GM12878 (cell line): ENCODE data around the gene CAPN7. TPM values are rescaled to one million over a fixed set of nuclear protein-coding genes. Genes with fewer than 3 reads are reported as not detected.

Experiments
- ATAC-seq: fragments of 200-7000 bp; cut with Tn5 transposase; 3 replicates; pipeline ENCODE4 v1.9.1; 2020; ENCODE audit warnings: mild to moderate bottlenecking, moderate library complexity
- BruUV-seq: library from RNA; stranded (reverse); fragments of 400-500 nt; replicated peaks from 2 replicates; lab custom pipeline; 2021; lab: Mats Ljungman, UMichigan
- CTCF ChIA-PET: fragments of 300-600 bp; sonication (Branson Sonifier 250); formaldehyde crosslinking; extraction: SDS; loops from one replicate; lab custom pipeline; 2021; ENCODE audit warnings: inconsistent platforms; lab: Yijun Ruan, JAX
- POLR2A ChIA-PET: fragments of 350-600 bp; formaldehyde crosslinking; extraction: SDS; loops from one replicate; lab custom pipeline; 2021; ENCODE audit warnings: inconsistent platforms; lab: Charles Lee
- RAD21 ChIA-PET: fragments of 300-600 bp; sonication (Branson Sonifier 250); formaldehyde crosslinking; loops from one replicate; lab custom pipeline; 2023; ENCODE audit warnings: antibody characterized with exemption; ENCODE audit not compliant: unreplicated experiment; lab: Charles Lee
- SMC1A ChIA-PET: fragments of 300-600 bp; sonication (Branson Sonifier 250); formaldehyde crosslinking; loops from one replicate; lab custom pipeline; 2023; ENCODE audit not compliant: unreplicated experiment, uncharacterized antibody; lab: Charles Lee
- DNase-seq: peaks from one replicate; pipeline ENCODE4 v3.0.0-alpha.2; 2011; ENCODE audit warnings: low read depth, low spot score
- FAIRE-seq: peaks from 3 replicates; lab custom pipeline; 2011; peaks lifted over from hg19 to GRCh38; lab: Jason Lieb, UNC
- H2AFZ ChIP-seq: 2 replicates; pipeline ENCODE4 v1.6.0; 2011; ENCODE audit warnings: low read depth, low read length, control low read depth; ENCODE audit not compliant: control insufficient read depth
- H3K27ac ChIP-seq: 2 replicates; pipeline ENCODE4 v1.5.1; 2011; ENCODE audit warnings: control low read depth; ENCODE audit not compliant: control insufficient read depth, insufficient read depth
- H3K27me3 ChIP-seq, 2 experiments: replicated peaks in 1 of 2; 2 replicates each; pipeline versions ENCODE4 v1.6.0 to v1.6.1; 2011; ENCODE audit warnings: low read length in 1 of 2; ENCODE audit not compliant: control insufficient read depth in 2 of 2, insufficient read depth in 2 of 2
- H3K36me3 ChIP-seq, 2 experiments: 2 replicates each; pipeline ENCODE4 v1.5.1; 2011; ENCODE audit warnings: low read length in 1 of 2; ENCODE audit not compliant: control insufficient read depth in 2 of 2, insufficient read depth in 2 of 2
- H3K4me1 ChIP-seq: 2 replicates; pipeline ENCODE4 v1.6.1; 2011; ENCODE audit warnings: mild to moderate bottlenecking, low read length, moderate library complexity, mixed read lengths; ENCODE audit not compliant: control insufficient read depth, insufficient read depth
- H3K4me2 ChIP-seq: 2 replicates; pipeline ENCODE4 v1.6.0; 2011; ENCODE audit warnings: control low read depth; ENCODE audit not compliant: control insufficient read depth, insufficient read depth
- H3K4me3 ChIP-seq: fragments of 200-600 bp; sonication (generic); 2 replicates; pipeline ENCODE4 v1.5.1; 2016
- H3K79me2 ChIP-seq: 2 replicates; pipeline ENCODE4 v1.6.0; 2011; ENCODE audit warnings: low read length; ENCODE audit not compliant: control insufficient read depth, insufficient read depth
- H3K9ac ChIP-seq: 2 replicates; pipeline ENCODE4 v1.8.0; 2011; ENCODE audit warnings: low read length, control low read depth, mixed read lengths; ENCODE audit not compliant: control insufficient read depth, insufficient read depth
- H3K9me3 ChIP-seq: replicated peaks from 3 replicates; pipeline ENCODE4 v1.5.1; 2011; ENCODE audit warnings: mild to moderate bottlenecking, low read length; ENCODE audit not compliant: control insufficient read depth, insufficient read depth
- H4K20me1 ChIP-seq: 2 replicates; pipeline ENCODE4 v1.6.0; 2011; ENCODE audit not compliant: control insufficient read depth, insufficient read depth
- CHD1 ChIP-seq: IDR thresholded peaks from 2 replicates; pipeline ENCODE4 v1.6.1; 2012; ENCODE audit warnings: low read depth, low read length, improper control_type of control experiment
- ESRRA ChIP-seq: IDR thresholded peaks from 2 replicates; pipeline ENCODE4 v1.6.1; 2012; ENCODE audit warnings: mild to moderate bottlenecking, low read length, improper control_type of control experiment
- GABPA ChIP-seq: IDR thresholded peaks from 2 replicates; pipeline ENCODE4 v1.6.1; 2014; ENCODE audit warnings: antibody characterized with exemption, low read depth, mild to moderate bottlenecking, inconsistent platforms
- HDGF ChIP-seq: fragments of 450-650 bp; IDR thresholded peaks from 2 replicates; pipeline ENCODE4 v1.6.1; 2016; ENCODE audit warnings: antibody characterized with exemption
- NR2C1 ChIP-seq: fragments of 450-650 bp; IDR thresholded peaks from 2 replicates; pipeline ENCODE4 v1.6.1; 2017; ENCODE audit warnings: antibody characterized with exemption, mild to moderate bottlenecking, moderate library complexity
- TAF1 ChIP-seq: IDR thresholded peaks from 2 replicates; pipeline ENCODE4 v1.6.1; 2011; ENCODE audit warnings: mild to moderate bottlenecking, low read depth, low read length, borderline replicate concordance
- TCF3 ChIP-seq: IDR thresholded peaks from 2 replicates; pipeline ENCODE4 v1.6.1; 2012; ENCODE audit warnings: low read depth, mild to moderate bottlenecking, low read length, borderline replicate concordance; ENCODE audit not compliant: insufficient read depth
- ZBED1 ChIP-seq: IDR thresholded peaks from 2 replicates; pipeline ENCODE4 v1.6.1; 2016; ENCODE audit warnings: borderline replicate concordance
- WGBS: methylation state at CpG from one replicate; pipeline ENCODE4 v1.1.6; 2016; ENCODE audit warnings: low lambda C conversion rate; ENCODE audit not compliant: insufficient replicate concordance, insufficient coverage; ENCODE audit errors: missing lambda C conversion rate; 5-methylcytosine and 5-hydroxymethylcytosine counted together
- in situ Hi-C: fragments of 300-500 bp; cut with MboI; formaldehyde crosslinking; loops from 9 replicates; pipeline ENCODE4 v1.14.3; 2018; ENCODE audit warnings: mixed read lengths
- intact Hi-C: fragments of 100-400 bp; cut with micrococcal nuclease; formaldehyde crosslinking; loops from one replicate; pipeline ENCODE4 v1.14.2; 2022; ENCODE audit not compliant: unreplicated experiment
- polyA plus RNA-seq, 11 experiments: library from polyadenylated mRNA; depleted of rRNA in 4 of 11; unstranded in 6 of 11; stranded (reverse) in 5 of 11; fragments of >200 nt; fragmentation: Nextera tagmentation in 4 of 11; fragmentation: Illumina TruSeq in 1 of 11; extraction: Ambion mirVana in 4 of 11; extraction: Trizol in 1 of 11; gene quantifications; 1 replicate in 1 of 11; 2 replicates in 10 of 11; pipeline versions ENCODE4 v1.2.1 to v1.2.3, GENCODE V29; 2011 to 2016; ENCODE audit warnings: inconsistent platforms in 2 of 11, missing spikeins in 2 of 11, low read depth in 1 of 11
- total RNA-seq, 4 experiments: library from RNA; depleted of rRNA in 3 of 4; stranded (reverse); fragments of >200 nt in 3 of 4; fragmentation: Illumina TruSeq in 1 of 4; extraction: Trizol in 1 of 4; gene quantifications; 2 replicates each; pipeline versions ENCODE4 v1.2.1 to v1.2.3, GENCODE V29; 2013 to 2021
- TF ChIP-seq, protein P1 (sequence below): fragments of 150-350 bp; IDR thresholded peaks from 2 replicates; pipeline ENCODE4 v1.6.1; 2016; ENCODE audit warnings: low read depth, low read length
- TF ChIP-seq, protein P2 (sequence below): IDR thresholded peaks from 2 replicates; pipeline ENCODE4 v1.6.1; 2011; ENCODE audit warnings: borderline replicate concordance, low read depth, mild to moderate bottlenecking, moderate library complexity, mixed read lengths, low read length; ENCODE audit not compliant: insufficient read depth; ENCODE audit errors: extremely low read length
- TF ChIP-seq, protein P3 (sequence below): fragments of 450-650 bp; formaldehyde crosslinking; IDR thresholded peaks from 2 replicates; pipeline ENCODE4 v1.4.0; 2020; ENCODE audit warnings: mild to moderate bottlenecking, moderate library complexity
- TF ChIP-seq, protein P4 (sequence below): IDR thresholded peaks from 2 replicates; pipeline ENCODE4 v1.6.1; 2011; ENCODE audit warnings: low read depth, mild to moderate bottlenecking, low read length, moderate library complexity, borderline replicate concordance; ENCODE audit errors: extremely low read depth
- TF ChIP-seq, protein P5 (sequence below): IDR thresholded peaks from 2 replicates; pipeline ENCODE4 v1.6.1; 2012; ENCODE audit warnings: low read depth, low read length, improper control_type of control experiment

CAPN7 gene
- total and polyA plus RNA-seq, 10 of the 15 experiments (the other 5 are each of a cell fraction or from before 2014, with no cell fraction given) = 5.3 to 27.0 (median 18.2) TPM

DNA sequence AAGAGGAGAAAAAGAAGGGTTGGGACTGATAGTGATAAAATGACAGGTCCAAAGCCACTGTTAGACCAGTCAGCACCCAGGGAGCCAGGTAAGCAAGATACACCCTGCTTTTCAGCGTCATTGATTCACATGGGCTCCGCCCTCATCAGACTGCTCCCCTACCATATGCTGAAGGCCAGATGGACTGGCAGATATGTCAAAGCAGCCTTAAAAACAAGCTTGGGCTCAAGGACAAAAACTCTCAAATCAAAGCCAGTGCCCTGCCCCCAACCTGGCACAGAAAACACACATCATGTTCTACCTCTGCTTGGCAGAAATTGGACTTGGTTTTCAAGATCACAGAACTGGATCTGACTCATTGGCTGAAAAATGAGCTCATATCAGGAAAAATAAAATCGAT is 93.0 kb downstream of the CAPN7 start:
- RAD21 ChIA-PET = interaction anchor here (0.5 kb wide), 1 partner anchor 25 kb away, joined by 3 read pairs; no protein-coding TSS in a partner anchor
- Histone ChIP-seq H3K4me1 (no peaks in the 10 kb centered on the region), H3K36me3 (peaks cover 8 to 35% of the 10 kb centered on the region in 2 experiments), H3K9ac (no peak overlapping the region), H3K27me3 (no peaks in the 10 kb centered on the region), H3K79me2 (no peaks in the 10 kb centered on the region), H3K4me3 (no peak overlapping the region), H3K4me2 (no peak overlapping the region), H3K27ac (no peak overlapping the region), H2AFZ (no peak overlapping the region), H4K20me1 (no peaks in the 10 kb centered on the region; the same call in 1 of the 2 replicates), H3K9me3 (no peaks in the 10 kb centered on the region)
- SMC1A ChIA-PET = interaction anchor here (0.7 to 1.5 kb wide), 5 partner anchors 11 to 30 kb away, joined by 3 to 6 read pairs (median 4); no protein-coding TSS in a partner anchor
- 42% methylated on average over 3 of the region's 3 CpGs for WGBS
- no TSS peak for BruUV-seq
- ATAC-seq = no peak
- no peak for FAIRE-seq
- in situ Hi-C loops = no loop called here
- POLR2A ChIA-PET = interaction anchor here (0.6 to 0.7 kb wide), 5 partner anchors 18 to 1928 kb away, joined by 3 to 8 read pairs (median 5); no protein-coding TSS in a partner anchor
- DNase-seq = no peak
- intact Hi-C loops = no loop called here
- CTCF ChIA-PET = interaction anchor here (0.7 to 2.1 kb wide), 4 partner anchors 9 to 59 kb away, joined by 3 to 6 read pairs (median 4); no protein-coding TSS in a partner anchor
- TF ChIP-seq, protein P1, sequence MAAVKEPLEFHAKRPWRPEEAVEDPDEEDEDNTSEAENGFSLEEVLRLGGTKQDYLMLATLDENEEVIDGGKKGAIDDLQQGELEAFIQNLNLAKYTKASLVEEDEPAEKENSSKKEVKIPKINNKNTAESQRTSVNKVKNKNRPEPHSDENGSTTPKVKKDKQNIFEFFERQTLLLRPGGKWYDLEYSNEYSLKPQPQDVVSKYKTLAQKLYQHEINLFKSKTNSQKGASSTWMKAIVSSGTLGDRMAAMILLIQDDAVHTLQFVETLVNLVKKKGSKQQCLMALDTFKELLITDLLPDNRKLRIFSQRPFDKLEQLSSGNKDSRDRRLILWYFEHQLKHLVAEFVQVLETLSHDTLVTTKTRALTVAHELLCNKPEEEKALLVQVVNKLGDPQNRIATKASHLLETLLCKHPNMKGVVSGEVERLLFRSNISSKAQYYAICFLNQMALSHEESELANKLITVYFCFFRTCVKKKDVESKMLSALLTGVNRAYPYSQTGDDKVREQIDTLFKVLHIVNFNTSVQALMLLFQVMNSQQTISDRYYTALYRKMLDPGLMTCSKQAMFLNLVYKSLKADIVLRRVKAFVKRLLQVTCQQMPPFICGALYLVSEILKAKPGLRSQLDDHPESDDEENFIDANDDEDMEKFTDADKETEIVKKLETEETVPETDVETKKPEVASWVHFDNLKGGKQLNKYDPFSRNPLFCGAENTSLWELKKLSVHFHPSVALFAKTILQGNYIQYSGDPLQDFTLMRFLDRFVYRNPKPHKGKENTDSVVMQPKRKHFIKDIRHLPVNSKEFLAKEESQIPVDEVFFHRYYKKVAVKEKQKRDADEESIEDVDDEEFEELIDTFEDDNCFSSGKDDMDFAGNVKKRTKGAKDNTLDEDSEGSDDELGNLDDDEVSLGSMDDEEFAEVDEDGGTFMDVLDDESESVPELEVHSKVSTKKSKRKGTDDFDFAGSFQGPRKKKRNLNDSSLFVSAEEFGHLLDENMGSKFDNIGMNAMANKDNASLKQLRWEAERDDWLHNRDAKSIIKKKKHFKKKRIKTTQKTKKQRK = no peak
- TF ChIP-seq GABPA (no peak), ESRRA (no peak), CHD1 (no peak), TAF1 (no peak), TCF3 (no peak), NR2C1 (no peak), HDGF (no peak), ZBED1 (no peak)
- TF ChIP-seq, protein P2, sequence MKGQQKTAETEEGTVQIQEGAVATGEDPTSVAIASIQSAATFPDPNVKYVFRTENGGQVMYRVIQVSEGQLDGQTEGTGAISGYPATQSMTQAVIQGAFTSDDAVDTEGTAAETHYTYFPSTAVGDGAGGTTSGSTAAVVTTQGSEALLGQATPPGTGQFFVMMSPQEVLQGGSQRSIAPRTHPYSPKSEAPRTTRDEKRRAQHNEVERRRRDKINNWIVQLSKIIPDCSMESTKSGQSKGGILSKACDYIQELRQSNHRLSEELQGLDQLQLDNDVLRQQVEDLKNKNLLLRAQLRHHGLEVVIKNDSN = no peak
- TF ChIP-seq, protein P3, sequence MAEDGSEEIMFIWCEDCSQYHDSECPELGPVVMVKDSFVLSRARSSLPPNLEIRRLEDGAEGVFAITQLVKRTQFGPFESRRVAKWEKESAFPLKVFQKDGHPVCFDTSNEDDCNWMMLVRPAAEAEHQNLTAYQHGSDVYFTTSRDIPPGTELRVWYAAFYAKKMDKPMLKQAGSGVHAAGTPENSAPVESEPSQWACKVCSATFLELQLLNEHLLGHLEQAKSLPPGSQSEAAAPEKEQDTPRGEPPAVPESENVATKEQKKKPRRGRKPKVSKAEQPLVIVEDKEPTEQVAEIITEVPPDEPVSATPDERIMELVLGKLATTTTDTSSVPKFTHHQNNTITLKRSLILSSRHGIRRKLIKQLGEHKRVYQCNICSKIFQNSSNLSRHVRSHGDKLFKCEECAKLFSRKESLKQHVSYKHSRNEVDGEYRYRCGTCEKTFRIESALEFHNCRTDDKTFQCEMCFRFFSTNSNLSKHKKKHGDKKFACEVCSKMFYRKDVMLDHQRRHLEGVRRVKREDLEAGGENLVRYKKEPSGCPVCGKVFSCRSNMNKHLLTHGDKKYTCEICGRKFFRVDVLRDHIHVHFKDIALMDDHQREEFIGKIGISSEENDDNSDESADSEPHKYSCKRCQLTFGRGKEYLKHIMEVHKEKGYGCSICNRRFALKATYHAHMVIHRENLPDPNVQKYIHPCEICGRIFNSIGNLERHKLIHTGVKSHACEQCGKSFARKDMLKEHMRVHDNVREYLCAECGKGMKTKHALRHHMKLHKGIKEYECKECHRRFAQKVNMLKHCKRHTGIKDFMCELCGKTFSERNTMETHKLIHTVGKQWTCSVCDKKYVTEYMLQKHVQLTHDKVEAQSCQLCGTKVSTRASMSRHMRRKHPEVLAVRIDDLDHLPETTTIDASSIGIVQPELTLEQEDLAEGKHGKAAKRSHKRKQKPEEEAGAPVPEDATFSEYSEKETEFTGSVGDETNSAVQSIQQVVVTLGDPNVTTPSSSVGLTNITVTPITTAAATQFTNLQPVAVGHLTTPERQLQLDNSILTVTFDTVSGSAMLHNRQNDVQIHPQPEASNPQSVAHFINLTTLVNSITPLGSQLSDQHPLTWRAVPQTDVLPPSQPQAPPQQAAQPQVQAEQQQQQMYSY = no peak
- TF ChIP-seq, protein P4, sequence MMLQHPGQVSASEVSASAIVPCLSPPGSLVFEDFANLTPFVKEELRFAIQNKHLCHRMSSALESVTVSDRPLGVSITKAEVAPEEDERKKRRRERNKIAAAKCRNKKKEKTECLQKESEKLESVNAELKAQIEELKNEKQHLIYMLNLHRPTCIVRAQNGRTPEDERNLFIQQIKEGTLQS = no peak
- TF ChIP-seq, protein P5, sequence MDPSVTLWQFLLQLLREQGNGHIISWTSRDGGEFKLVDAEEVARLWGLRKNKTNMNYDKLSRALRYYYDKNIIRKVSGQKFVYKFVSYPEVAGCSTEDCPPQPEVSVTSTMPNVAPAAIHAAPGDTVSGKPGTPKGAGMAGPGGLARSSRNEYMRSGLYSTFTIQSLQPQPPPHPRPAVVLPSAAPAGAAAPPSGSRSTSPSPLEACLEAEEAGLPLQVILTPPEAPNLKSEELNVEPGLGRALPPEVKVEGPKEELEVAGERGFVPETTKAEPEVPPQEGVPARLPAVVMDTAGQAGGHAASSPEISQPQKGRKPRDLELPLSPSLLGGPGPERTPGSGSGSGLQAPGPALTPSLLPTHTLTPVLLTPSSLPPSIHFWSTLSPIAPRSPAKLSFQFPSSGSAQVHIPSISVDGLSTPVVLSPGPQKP = no peak
